Mononuclear cell (primary cell): ENCODE results near the gene RSRC1. TPM values are rescaled to one million over a fixed set of nuclear protein-coding genes. Genes with fewer than 3 reads are reported as not detected.
"Not testable (repeated sequence)": the region's sequence is repeated elsewhere in the genome, so short reads cannot be mapped to it uniquely, and the experiment has no call there.

Source experiments
- H3K27me3 ChIP-seq: 2 replicates; pipeline ENCODE4 v1.6.0; 2011; ENCODE audit warnings: low read length, control low read depth; ENCODE audit not compliant: insufficient read depth
- H3K4me1 ChIP-seq: 2 replicates; pipeline ENCODE4 v1.5.1; 2011; ENCODE audit warnings: mild to moderate bottlenecking, low read length, control low read depth; ENCODE audit not compliant: insufficient read depth
- H3K4me3 ChIP-seq: 2 replicates; pipeline ENCODE4 v1.5.1; 2011; ENCODE audit warnings: mild to moderate bottlenecking, low read length, moderate library complexity
- H3K9me3 ChIP-seq: 2 replicates; pipeline ENCODE4 v1.5.1; 2011; ENCODE audit warnings: low read depth, mild to moderate bottlenecking, control low read depth, low read length
- total RNA-seq: library from RNA; depleted of rRNA; stranded (reverse); fragments of >200 nt; gene quantifications from one replicate; pipeline ENCODE4 v1.2.3, GENCODE V29; 2012

RSRC1 gene
- total RNA-seq, 1 donor, result 36.1 TPM

DNA sequence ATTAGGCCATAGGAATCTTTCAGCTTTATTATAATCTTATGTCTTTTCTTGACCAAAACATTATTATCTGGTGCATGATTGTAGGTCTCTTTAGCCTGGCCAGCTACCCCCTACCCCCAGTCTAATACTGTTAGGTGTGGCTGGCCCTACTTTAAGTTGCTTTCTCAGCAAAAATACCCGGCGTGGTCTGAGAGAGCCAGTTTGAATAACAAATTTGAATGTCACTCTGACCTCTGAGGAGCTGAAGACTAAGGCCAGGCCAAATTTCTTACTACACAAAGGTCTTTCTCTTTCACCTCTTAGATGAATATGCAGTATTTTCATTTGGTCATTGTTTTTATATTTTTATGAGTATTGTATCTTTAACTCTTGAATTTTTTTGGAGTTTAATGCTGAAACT lies 272.6 kb downstream of the RSRC1 start:
- Histone ChIP-seq H3K9me3 (no peaks in the 10 kb centered on the region), H3K27me3 (no peaks in the 10 kb centered on the region), H3K4me3 (no peak overlapping the region), H3K4me1 (no peaks in the 10 kb centered on the region)

DNA sequence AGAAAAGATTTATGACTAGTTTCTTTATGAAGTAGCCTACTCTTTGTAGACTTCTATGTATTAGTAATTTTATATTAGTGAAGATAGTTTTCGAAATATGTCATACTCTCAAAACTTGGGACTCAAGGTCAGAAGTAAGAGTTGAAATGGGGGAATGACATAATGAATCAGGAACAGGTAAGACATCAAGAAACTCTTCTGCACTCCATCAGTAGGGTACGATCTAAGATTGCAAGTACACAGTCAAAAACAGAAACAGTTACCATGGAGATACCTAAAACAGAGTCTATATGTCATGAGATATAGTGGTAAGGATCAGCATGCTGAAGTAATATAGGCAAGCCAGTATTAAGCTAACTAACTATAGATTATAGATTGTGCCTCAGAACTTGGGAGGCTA lies 274.1 kb downstream of the RSRC1 start:
- no peaks in the 10 kb centered on the region for H3K4me1 ChIP-seq
- H3K27me3 ChIP-seq, result no peaks in the 10 kb centered on the region
- H3K4me3 ChIP-seq, result no peak overlapping the region
- H3K9me3 ChIP-seq, result no peaks in the 10 kb centered on the region

DNA sequence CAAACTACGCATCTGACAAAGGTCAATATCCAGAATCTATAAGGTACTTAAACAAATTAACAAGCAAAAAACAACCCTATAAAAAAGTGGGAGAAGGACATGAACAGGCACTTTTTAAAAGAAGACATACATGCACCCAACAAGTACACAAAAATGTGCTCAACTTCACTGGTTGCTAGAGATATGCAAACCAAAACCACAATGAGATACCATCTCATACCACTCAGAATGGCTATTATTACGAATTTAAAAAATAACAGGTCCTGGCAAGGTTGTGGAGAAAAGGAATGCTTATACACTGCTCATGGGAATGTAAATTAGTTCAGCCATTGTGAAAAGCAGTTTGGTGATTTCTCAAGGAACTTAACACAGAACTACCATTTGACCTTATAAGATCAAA lies 285.5 kb downstream of the RSRC1 start:
- H3K9me3 ChIP-seq, result peaks cover 19% of the 10 kb centered on the region
- no peaks in the 10 kb centered on the region for H3K27me3 ChIP-seq
- H3K4me3 ChIP-seq, result no peak overlapping the region
- H3K4me1 ChIP-seq, result no peaks in the 10 kb centered on the region

DNA sequence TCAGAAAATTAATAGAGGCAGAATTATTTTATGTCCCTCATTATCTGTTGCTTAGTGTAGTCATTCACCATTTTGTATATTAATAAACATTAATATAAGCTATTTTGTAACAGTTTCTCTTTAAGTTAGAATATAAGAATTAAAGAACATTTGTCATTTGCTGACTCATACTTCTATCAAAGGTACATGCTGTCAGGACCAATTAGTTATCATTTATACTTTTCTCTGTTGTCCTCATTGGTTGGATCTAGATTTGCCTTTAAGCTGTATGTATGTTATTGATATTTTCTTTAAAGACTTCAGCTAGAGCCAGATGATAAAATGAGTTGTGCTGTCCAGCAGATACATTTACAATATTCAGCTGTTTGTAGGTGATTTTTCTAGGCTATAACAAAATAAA lies 292.7 kb downstream of the RSRC1 start:
- no peak overlapping the region for H3K4me3 ChIP-seq
- no peaks in the 10 kb centered on the region for H3K4me1 ChIP-seq
- H3K9me3 ChIP-seq, result no peaks in the 10 kb centered on the region
- H3K27me3 ChIP-seq, result no peaks in the 10 kb centered on the region

DNA sequence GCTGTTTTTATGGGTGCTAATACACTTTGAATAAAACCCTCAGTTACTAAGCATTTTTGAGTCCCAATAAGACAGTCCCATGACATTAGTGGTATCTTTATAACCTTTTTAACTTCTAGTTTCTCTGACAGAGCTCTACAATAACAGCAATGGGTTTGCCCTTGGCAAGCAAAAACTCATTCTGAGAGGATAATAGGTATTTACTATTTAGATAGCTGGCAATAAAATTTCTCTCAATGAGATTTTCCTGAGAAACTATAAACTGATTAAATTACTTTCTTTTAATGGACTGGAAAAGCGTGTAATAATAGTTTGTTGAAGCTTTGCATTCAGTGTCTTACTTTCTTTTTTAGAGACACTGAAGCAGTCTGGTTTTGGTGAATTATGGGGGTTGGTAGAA lies 293.1 kb downstream of the RSRC1 start:
- Histone ChIP-seq H3K4me3 (no peak overlapping the region), H3K4me1 (no peaks in the 10 kb centered on the region), H3K27me3 (no peaks in the 10 kb centered on the region), H3K9me3 (no peaks in the 10 kb centered on the region)

DNA sequence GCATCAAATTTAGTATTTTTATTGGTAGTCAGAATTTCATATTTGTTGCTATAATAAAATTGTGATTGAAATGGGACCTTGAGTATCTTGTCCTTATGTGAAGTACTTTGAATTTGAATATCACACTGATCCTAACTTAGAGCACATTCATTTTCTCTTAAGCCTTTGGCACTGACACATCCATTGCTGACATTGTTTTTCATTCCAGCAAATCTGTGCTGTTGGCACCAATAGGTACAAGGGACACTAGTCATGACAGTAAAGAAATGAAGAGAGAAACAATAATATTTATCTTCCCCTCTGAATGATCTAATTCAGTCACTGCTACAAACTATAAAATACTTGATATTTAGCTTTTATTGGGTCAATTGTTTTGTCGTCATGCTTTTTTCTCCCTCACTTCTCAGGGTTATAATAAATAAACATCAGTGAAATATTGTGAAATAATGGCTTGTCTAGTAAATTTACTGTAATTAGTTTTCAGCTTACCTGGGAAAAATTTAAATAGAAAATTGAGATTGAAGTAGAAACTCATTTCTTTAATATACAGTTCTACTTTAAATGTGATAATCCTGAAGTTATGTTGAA lies 294.3 kb downstream of the RSRC1 start:
- no peak overlapping the region for H3K4me3 ChIP-seq

DNA sequence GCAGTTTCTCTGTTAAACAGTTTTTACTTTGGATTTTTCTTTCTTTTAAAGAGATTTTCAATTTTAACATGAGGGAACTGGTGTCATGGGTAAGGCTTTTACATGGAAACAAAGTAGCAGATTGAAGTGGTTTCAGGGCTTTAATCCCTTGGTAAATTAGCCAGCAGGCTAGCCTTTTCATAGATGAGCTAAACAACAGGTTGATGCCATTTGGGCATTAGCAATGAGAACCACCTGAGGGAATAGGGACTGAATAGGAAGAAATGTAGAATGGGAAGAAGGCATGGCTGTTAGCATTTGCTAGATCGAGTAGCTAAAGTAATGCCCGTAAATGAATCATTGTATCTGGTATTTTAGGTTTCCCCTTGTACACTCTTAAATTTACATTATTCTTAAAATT lies 295.6 kb downstream of the RSRC1 start:
- Histone ChIP-seq H3K4me1 (no peaks in the 10 kb centered on the region), H3K27me3 (no peaks in the 10 kb centered on the region), H3K4me3 (no peak overlapping the region), H3K9me3 (no peaks in the 10 kb centered on the region)

More for the DNA sequence above, 294.3 kb downstream of the RSRC1 start:
- Histone ChIP-seq H3K4me1 (no peaks in the 10 kb centered on the region), H3K27me3 (no peaks in the 10 kb centered on the region), H3K9me3 (no peaks in the 10 kb centered on the region)

DNA sequence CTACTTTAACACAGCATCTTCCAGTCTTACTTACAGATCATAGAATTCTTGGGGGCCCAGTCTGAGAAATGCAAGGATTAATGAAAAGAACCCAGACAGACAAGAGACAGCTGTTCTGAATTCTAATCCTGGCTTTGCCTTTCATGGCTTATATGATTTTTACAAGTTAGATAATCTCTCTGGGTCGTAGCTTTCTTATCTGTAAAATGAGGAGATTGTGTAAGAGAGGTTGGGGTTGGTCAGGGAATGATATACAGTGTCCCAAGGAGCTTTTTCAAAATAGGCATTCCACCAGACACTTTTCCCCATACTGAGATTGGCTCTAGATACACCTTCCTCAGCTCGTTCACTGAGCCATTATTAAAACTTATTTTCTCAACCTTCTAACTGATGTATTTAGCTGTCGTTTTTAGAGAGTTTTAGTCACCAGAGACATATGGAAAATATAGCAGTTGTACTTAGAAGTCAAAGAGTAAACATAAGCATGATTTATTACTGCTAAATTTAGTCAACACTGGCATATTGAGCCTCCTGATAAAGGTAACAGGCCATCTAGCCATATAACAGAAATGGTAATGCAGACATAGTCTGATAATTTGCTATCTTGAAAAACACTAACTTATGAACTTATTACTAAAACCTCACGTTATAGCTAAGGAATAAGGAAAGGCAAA lies 298.1 kb downstream of the RSRC1 start:
- Histone ChIP-seq H3K27me3 (no peaks in the 10 kb centered on the region), H3K9me3 (peaks cover 7% of the 10 kb centered on the region), H3K4me1 (no peaks in the 10 kb centered on the region), H3K4me3 (no peak overlapping the region)

DNA sequence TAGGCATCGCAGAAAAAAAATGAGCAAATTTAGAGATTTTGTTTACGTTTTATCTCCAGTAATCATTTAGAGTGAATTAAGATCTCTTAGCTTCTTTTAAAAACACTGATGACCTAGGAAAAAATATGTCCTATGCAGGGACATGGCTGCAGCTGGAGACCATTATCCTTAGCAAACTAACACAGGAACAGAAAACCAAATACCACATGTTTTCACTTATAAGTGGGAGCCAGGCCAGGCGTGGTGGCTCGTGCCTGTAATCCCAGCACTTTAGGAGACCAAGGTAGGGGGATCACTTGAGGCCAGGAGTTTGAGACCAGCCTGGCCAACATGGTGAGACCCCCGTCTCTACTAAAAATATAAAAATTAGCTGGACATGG lies 298.6 kb downstream of the RSRC1 start:
- not testable (repeated sequence) for H3K9me3 ChIP-seq, H3K4me3 ChIP-seq, H3K27me3 ChIP-seq, H3K4me1 ChIP-seq

DNA sequence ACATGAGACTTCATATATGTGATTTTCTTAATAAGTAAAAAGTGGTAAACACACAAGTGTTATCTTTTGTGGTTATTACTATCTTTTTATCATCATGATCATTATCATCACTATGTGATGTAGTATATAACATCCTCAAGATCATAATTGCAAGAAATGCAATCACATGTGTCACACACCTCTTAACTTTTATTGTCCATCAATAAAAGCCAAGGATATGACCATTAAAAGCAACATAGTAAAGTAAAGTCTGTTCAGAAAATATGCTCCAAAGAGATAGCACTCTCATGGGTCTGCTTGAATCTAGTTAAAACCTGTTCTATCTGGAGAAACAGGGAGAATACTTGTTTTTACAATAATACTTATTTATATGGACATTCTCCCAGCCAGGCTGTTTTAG lies 308.1 kb downstream of the RSRC1 start:
- H3K4me1 ChIP-seq, result no peaks in the 10 kb centered on the region
- H3K9me3 ChIP-seq, result no peaks in the 10 kb centered on the region
- no peaks in the 10 kb centered on the region for H3K27me3 ChIP-seq
- no peak overlapping the region for H3K4me3 ChIP-seq

DNA sequence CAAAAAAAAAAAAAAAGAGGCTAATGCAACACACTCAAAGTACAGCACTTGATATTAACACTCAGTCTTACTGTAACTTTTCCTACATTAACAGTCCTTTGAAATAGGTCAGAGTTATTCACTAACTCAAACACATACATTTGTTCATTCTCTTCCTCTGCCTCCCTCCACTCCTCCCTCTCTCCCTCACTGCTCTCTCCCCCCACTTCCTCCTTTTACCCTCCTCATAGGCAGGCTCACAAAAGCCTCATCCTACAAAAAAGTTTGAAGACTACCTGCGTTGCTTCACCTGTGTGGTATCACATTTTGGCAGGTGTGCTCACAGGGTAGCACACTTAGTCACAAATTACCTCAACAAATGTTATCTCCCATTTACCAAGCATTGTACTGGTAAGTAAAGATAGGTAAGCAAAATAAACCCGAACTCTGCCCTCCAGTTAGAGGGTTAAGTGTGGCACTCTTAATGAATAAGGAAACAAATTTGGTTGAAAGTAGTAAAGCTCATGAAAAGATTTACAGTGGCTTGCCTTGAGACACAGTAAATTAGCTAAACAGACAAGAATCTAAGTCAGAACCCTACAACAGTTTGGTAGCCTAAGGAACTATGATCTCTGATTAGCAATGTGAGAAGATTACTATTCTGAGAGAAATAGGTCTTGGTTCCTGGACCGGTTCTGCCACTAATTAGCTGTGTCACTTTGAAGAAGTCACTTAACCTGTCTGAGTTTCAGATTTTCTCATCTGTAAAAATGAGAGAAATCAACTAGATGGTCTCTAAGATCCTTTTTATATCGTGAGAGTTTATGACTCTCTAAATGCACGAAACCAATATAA lies 310.1 kb downstream of the RSRC1 start:
- no peaks in the 10 kb centered on the region for H3K27me3 ChIP-seq
- no peaks in the 10 kb centered on the region for H3K4me1 ChIP-seq
- H3K9me3 ChIP-seq, result no peaks in the 10 kb centered on the region
- H3K4me3 ChIP-seq, result no peak overlapping the region

DNA sequence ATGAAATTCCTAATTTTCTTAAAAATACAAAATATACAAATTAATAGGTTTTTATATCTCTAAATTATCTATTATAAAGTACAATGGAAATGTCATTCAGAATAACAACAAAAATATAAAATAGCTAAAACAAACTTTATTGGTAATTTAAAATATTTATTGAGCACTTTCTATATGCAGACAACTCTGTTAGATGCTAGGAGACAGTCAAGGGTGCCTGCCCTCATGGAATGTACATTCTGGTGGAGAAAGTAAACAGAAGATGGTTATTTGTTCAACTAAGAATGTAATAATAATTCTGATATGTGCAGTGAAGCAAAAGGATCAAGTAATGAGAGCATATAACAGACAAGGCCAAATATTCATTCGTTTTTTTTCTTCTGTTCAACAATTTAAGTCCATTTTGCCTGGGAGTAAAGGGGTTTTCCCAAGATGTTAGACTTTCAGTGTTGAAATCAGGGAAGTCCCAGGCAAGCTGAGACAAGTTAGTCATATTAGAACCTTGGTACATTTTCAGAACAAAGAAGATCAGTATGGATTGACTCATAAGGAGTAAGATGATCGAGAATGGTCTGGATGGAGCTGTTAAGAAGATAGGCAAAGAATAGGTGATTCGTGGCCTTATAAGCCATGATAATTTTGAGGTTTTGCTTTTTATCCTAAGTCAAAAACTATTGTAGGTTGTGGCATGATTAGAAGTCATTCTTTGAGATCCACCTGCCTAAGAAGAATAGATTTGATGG lies 310.9 kb downstream of the RSRC1 start:
- Histone ChIP-seq H3K4me3 (no peak overlapping the region), H3K4me1 (no peaks in the 10 kb centered on the region), H3K9me3 (no peaks in the 10 kb centered on the region), H3K27me3 (no peaks in the 10 kb centered on the region)

DNA sequence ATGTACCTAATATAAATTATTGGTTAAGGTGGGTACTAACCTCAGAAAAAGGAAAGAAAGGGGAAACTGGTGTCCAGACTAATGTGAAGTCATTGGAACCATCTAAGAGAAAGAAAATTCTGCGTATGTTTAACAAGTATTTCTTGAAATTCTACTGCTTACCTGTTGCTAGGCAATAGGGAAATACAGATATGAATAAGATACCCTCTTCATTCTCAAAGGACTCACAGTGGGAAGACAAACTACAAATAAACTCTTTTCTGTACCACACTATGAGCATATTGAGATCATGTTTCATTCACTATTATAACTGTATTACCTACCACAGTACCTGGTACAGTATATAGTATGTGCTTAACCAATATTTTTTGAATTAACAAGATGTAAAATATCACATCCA lies 320.6 kb downstream of the RSRC1 start:
- no peaks in the 10 kb centered on the region for H3K9me3 ChIP-seq
- no peaks in the 10 kb centered on the region for H3K4me1 ChIP-seq
- H3K4me3 ChIP-seq, result no peak overlapping the region

DNA sequence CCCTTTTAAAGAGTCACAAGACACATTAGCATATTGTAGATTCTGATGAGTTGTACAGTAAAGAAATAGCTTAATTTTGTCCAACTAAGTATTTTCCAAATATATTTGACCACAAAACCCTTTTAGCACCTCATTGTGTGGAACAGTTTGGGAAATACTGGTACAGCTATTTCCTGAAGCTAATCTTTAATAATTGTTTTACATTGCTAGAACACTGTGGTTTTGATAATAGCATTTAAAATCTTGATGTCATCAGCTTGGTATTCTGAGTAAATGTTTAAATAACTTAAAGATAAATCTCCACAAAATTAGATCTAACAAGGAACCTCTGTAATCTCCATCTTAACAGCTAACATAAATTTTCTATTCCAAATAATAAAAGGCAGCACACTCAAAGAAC lies 321.1 kb downstream of the RSRC1 start:
- Histone ChIP-seq H3K9me3 (no peaks in the 10 kb centered on the region), H3K27me3 (no peaks in the 10 kb centered on the region), H3K4me1 (no peaks in the 10 kb centered on the region)

More for the DNA sequence above, 320.6 kb downstream of the RSRC1 start:
- H3K27me3 ChIP-seq, result no peaks in the 10 kb centered on the region

DNA sequence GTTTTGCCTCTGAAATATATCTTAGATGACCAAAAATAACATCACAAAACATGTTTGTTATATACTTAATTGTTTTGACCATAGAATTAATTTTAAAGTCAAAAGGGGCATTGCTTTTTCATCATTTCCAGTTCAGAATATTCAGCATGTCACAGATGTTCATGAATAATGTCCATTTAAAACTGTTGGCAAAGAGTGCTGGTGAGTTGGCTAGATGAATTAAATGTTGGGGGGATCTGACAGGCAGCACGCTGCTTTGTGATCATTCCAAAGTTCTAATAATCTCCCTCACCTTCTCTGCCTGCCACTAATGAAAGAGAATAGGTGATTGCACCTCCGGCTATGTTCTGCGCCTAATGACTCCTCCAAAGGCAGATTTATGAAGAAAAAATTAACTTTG lies 321.9 kb downstream of the RSRC1 start:
- H3K9me3 ChIP-seq, result no peaks in the 10 kb centered on the region
- H3K4me3 ChIP-seq, result no peak overlapping the region
- H3K4me1 ChIP-seq, result no peaks in the 10 kb centered on the region
- no peaks in the 10 kb centered on the region for H3K27me3 ChIP-seq

More for the DNA sequence above, 321.1 kb downstream of the RSRC1 start:
- H3K4me3 ChIP-seq, result no peak overlapping the region
